ENCODE results near the gene SLC16A10. TPM values are rescaled to one million over a fixed set of nuclear protein-coding genes. Genes with fewer than 3 reads are reported as not detected.

The SLC16A10 gene
- total RNA-seq, 2 experiments from 2014 or later: 11.5 to 12.2 TPM

- Mint-ChIP-seq H3K27me3 (no peaks in the 10 kb centered on the region), H3K4me3 (no peak overlapping the region), H3K36me3 (ENCODE audit: low read depth) (peaks cover 2% of the 10 kb centered on the region), H3K4me1 (ENCODE audit: low read depth) (peaks cover 9% of the 10 kb centered on the region), H3K27ac (no peak overlapping the region), H3K9me3 (no peaks in the 10 kb centered on the region)
- DNase-seq: no peak
- ChIA-PET POLR2A (interaction anchor here (1.0 kb wide), 1 partner anchor 10 kb away, joined by 3 read pairs; no protein-coding TSS in a partner anchor), CTCF (interaction anchor here (0.7 to 5.1 kb wide), 4 partner anchors 10 to 823 kb away, joined by 3 to 21 read pairs (median 6); no protein-coding TSS in a partner anchor)
- intact Hi-C loops (cut with micrococcal nuclease): no loop called here
- no peak for TF ChIP-seq CTCF (IDR thresholded peaks at IDR 0.05)
- no peak for ATAC-seq
These were observed 133.2 kb downstream of the SLC16A10 start for GRCh38 chr6:111220383-111221031.

- Mint-ChIP-seq H3K9me3 (no peaks in the 10 kb centered on the region), H3K4me3 (no peak overlapping the region), H3K27me3 (no peaks in the 10 kb centered on the region), H3K4me1 (ENCODE audit: low read depth) (peaks cover 9% of the 10 kb centered on the region), H3K36me3 (ENCODE audit: low read depth) (peaks cover 2% of the 10 kb centered on the region), H3K27ac (no peak overlapping the region)
- DNase-seq (no peak), ATAC-seq (no peak)
- TF ChIP-seq CTCF (IDR thresholded peaks at IDR 0.05): no peak
- ChIA-PET POLR2A (no interaction called here), CTCF (interaction anchor here (1.4 to 5.1 kb wide), 4 partner anchors 12 to 210 kb away, joined by 4 to 21 read pairs (median 12); a partner anchor contains a TSS)
- intact Hi-C loops (cut with micrococcal nuclease): no loop called here
These were observed 134.5 kb downstream of the SLC16A10 start for GRCh38 chr6:111221804-111222203.

- intact Hi-C loops (cut with micrococcal nuclease): no loop called here
- TF ChIP-seq CTCF (IDR thresholded peaks at IDR 0.05): no peak
- peak; percentile 39 for ATAC-seq
- ChIA-PET POLR2A (interaction anchor here (0.7 kb wide), 1 partner anchor 821 kb away, joined by 3 read pairs; no protein-coding TSS in a partner anchor), CTCF (interaction anchor here (0.6 to 5.1 kb wide), 5 partner anchors 13 to 211 kb away, joined by 3 to 21 read pairs (median 12); a partner anchor contains a TSS)
- no peak overlapping the region for H3K4me3 Mint-ChIP-seq
- peaks cover 9% of the 10 kb centered on the region for H3K4me1 Mint-ChIP-seq (ENCODE audit: low read depth)
- H3K27me3 Mint-ChIP-seq: no peaks in the 10 kb centered on the region
- no peak for DNase-seq
- H3K36me3 Mint-ChIP-seq (ENCODE audit: low read depth): peaks cover 2% of the 10 kb centered on the region
- H3K9me3 Mint-ChIP-seq: no peaks in the 10 kb centered on the region
- H3K27ac Mint-ChIP-seq: no peak overlapping the region
These were observed 135.0 kb downstream of the SLC16A10 start for GRCh38 chr6:111222341-111222740.

GRCh38 chr6:111228094-111228493 is 140.8 kb downstream of the SLC16A10 start:
- ChIA-PET CTCF (interaction anchor here (1.2 kb wide), 1 partner anchor 17 kb away, joined by 3 read pairs; no protein-coding TSS in a partner anchor), POLR2A (no interaction called here)
- ATAC-seq (no peak), DNase-seq (no peak)
- TF ChIP-seq CTCF (IDR thresholded peaks at IDR 0.05): no peak
- H3K4me3 Mint-ChIP-seq: no peak overlapping the region
- no peaks in the 10 kb centered on the region for H3K27me3 Mint-ChIP-seq
- intact Hi-C loops (cut with micrococcal nuclease): no loop called here
- no peaks in the 10 kb centered on the region for H3K4me1 Mint-ChIP-seq (ENCODE audit: low read depth)
- H3K36me3 Mint-ChIP-seq (ENCODE audit: low read depth): no peaks in the 10 kb centered on the region
- no peaks in the 10 kb centered on the region for H3K9me3 Mint-ChIP-seq
- no peak overlapping the region for H3K27ac Mint-ChIP-seq

GRCh38 chr6:111230351-111231089 is 143.2 kb downstream of the SLC16A10 start:
- CTCF ChIA-PET: interaction anchor here (1.3 kb wide), 1 partner anchor 173 kb away, joined by 5 read pairs; no protein-coding TSS in a partner anchor
- no peaks in the 10 kb centered on the region for H3K4me1 Mint-ChIP-seq (ENCODE audit: low read depth)
- POLR2A ChIA-PET: no interaction called here

More at GRCh38 chr6:111230351-111231089, 143.2 kb downstream of the SLC16A10 start:
- no peaks in the 10 kb centered on the region for H3K27me3 Mint-ChIP-seq
- intact Hi-C loops (cut with micrococcal nuclease): no loop called here
- H3K36me3 Mint-ChIP-seq (ENCODE audit: low read depth): no peaks in the 10 kb centered on the region
- H3K27ac Mint-ChIP-seq: no peak overlapping the region
- H3K4me3 Mint-ChIP-seq: no peak overlapping the region
- TF ChIP-seq CTCF (IDR thresholded peaks at IDR 0.05): no peak
- DNase-seq: no peak
- no peak for ATAC-seq
- H3K9me3 Mint-ChIP-seq: peaks cover 2% of the 10 kb centered on the region
